GM18868 (cell line): Measurements from ENCODE around the gene PDE7B.

ENCODE experiments used
- ATAC-seq: cut with Tn5 transposase; IDR thresholded peaks from one replicate; pipeline ENCODE4 v1.9.1; 2021; ENCODE audit warnings: mild to moderate bottlenecking, moderate library complexity; ENCODE audit not compliant: unreplicated experiment

PDE7B gene

GRCh38 chr6:136063096-136063495 lies 211.6 kb downstream of the PDE7B start:
- no peak for ATAC-seq

GRCh38 chr6:136066005-136066404 lies 214.5 kb downstream of the PDE7B start:
- no peak for ATAC-seq

GRCh38 chr6:136067731-136068341 lies 216.3 kb downstream of the PDE7B start:
- ATAC-seq: no peak

GRCh38 chr6:136069119-136069518 lies 217.6 kb downstream of the PDE7B start:
- ATAC-seq: no peak

GRCh38 chr6:136070815-136071214 lies 219.3 kb downstream of the PDE7B start:
- no peak for ATAC-seq

GRCh38 chr6:136072691-136073090 lies 221.2 kb downstream of the PDE7B start:
- ATAC-seq: no peak

- ATAC-seq: no peak
Observed at GRCh38 chr6:136073216-136073615, 221.7 kb downstream of the PDE7B start.

GRCh38 chr6:136076496-136076895 lies 225.0 kb downstream of the PDE7B start:
- no peak for ATAC-seq

GRCh38 chr6:136077834-136078576 lies 226.5 kb downstream of the PDE7B start:
- no peak for ATAC-seq

GRCh38 chr6:136079701-136080565 lies 228.4 kb downstream of the PDE7B start:
- ATAC-seq: no peak

GRCh38 chr6:136083540-136083939 lies 232.0 kb downstream of the PDE7B start:
- ATAC-seq: no peak

- no peak for ATAC-seq
Observed at GRCh38 chr6:136084403-136084802, 232.9 kb downstream of the PDE7B start.

GRCh38 chr6:136085370-136086115 lies 234.0 kb downstream of the PDE7B start:
- ATAC-seq: no peak

- ATAC-seq: no peak
Observed at GRCh38 chr6:136086686-136087085, 235.2 kb downstream of the PDE7B start.

- no peak for ATAC-seq
Observed at GRCh38 chr6:136087986-136088385, 236.5 kb downstream of the PDE7B start.

- ATAC-seq: no peak
Observed at GRCh38 chr6:136088693-136089092, 237.2 kb downstream of the PDE7B start.

- no peak for ATAC-seq
Observed at GRCh38 chr6:136089876-136090275, 238.4 kb downstream of the PDE7B start.

- ATAC-seq: no peak
Observed at GRCh38 chr6:136090929-136091328, 239.4 kb downstream of the PDE7B start.

- no peak for ATAC-seq
Observed at GRCh38 chr6:136092897-136093296, 241.4 kb downstream of the PDE7B start.

- ATAC-seq: no peak
Observed at GRCh38 chr6:136093835-136094234, 242.3 kb downstream of the PDE7B start.

- ATAC-seq: no peak
Observed at GRCh38 chr6:136094812-136095211, 243.3 kb downstream of the PDE7B start.
